Astrocyte (in vitro differentiated cells and primary cell): ENCODE results near the gene SCARF1. TPM values are rescaled to one million over a fixed set of nuclear protein-coding genes. Genes with fewer than 3 reads are reported as not detected.

Experiments used
- DNase-seq: peaks from one replicate; pipeline ENCODE4 v3.0.0-alpha.2; 2010; ENCODE audit warnings: low read depth
- FAIRE-seq: peaks from 2 replicates; lab custom pipeline; 2011; peaks lifted over from hg19 to GRCh38; lab: Jason Lieb, UNC
- H2AFZ ChIP-seq: 2 replicates; pipeline ENCODE4 v1.6.0; 2012; ENCODE audit warnings: low read depth, low read length, inconsistent platforms
- H3K27ac ChIP-seq: 2 replicates; pipeline ENCODE4 v1.5.1; 2011; ENCODE audit warnings: low read depth, low read length, inconsistent platforms
- H3K27me3 ChIP-seq: 2 replicates; pipeline ENCODE4 v1.6.0; 2011; ENCODE audit warnings: low read length, inconsistent platforms; ENCODE audit not compliant: insufficient read depth
- H3K36me3 ChIP-seq: 2 replicates; pipeline ENCODE4 v1.5.1; 2011; ENCODE audit warnings: low read length, inconsistent platforms; ENCODE audit not compliant: insufficient read depth
- H3K4me1 ChIP-seq: 2 replicates; pipeline ENCODE4 v1.5.1; 2011; ENCODE audit warnings: low read length, inconsistent platforms; ENCODE audit not compliant: insufficient read depth
- H3K4me2 ChIP-seq: 2 replicates; pipeline ENCODE4 v1.6.0; 2012; ENCODE audit warnings: low read length, inconsistent platforms
- H3K4me3 ChIP-seq: 2 replicates; pipeline ENCODE4 v1.5.1; 2011; ENCODE audit warnings: low read depth, mild to moderate bottlenecking, low read length, inconsistent platforms; ENCODE audit not compliant: insufficient read depth
- H3K79me2 ChIP-seq: 2 replicates; pipeline ENCODE4 v1.6.0; 2012; ENCODE audit warnings: mild to moderate bottlenecking, low read length, inconsistent platforms; ENCODE audit not compliant: insufficient read depth
- H3K9ac ChIP-seq: 2 replicates; pipeline ENCODE4 v1.6.0; 2012; ENCODE audit warnings: mild to moderate bottlenecking, low read length, inconsistent platforms
- H3K9me3 ChIP-seq: 2 replicates; pipeline ENCODE4 v1.5.1; 2012; ENCODE audit warnings: low read depth, mild to moderate bottlenecking, low read length, inconsistent platforms; ENCODE audit not compliant: insufficient read depth
- H4K20me1 ChIP-seq: 2 replicates; pipeline ENCODE4 v1.6.0; 2012; ENCODE audit warnings: low read length, inconsistent platforms; ENCODE audit not compliant: insufficient read depth
- H3K27ac Mint-ChIP-seq: one replicate; pipeline ENCODE4 v1.8.0; 2021; ENCODE audit warnings: mild to moderate bottlenecking, mixed read lengths; ENCODE audit not compliant: unreplicated experiment
- H3K27me3 Mint-ChIP-seq: one replicate; pipeline ENCODE4 v1.8.0; 2021; ENCODE audit warnings: low read depth, mixed read lengths; ENCODE audit not compliant: unreplicated experiment
- H3K36me3 Mint-ChIP-seq: one replicate; pipeline ENCODE4 v1.8.0; 2021; ENCODE audit warnings: low read depth, mixed read lengths; ENCODE audit not compliant: unreplicated experiment
- H3K4me1 Mint-ChIP-seq: one replicate; pipeline ENCODE4 v1.8.0; 2021; ENCODE audit warnings: low read depth, mixed read lengths; ENCODE audit not compliant: unreplicated experiment
- H3K4me3 Mint-ChIP-seq: one replicate; pipeline ENCODE4 v1.8.0; 2021; ENCODE audit warnings: mild to moderate bottlenecking, moderate library complexity, mixed read lengths; ENCODE audit not compliant: unreplicated experiment
- H3K9me3 Mint-ChIP-seq: one replicate; pipeline ENCODE4 v1.8.0; 2021; ENCODE audit warnings: mild to moderate bottlenecking, mixed read lengths; ENCODE audit not compliant: unreplicated experiment
- EZH2 ChIP-seq: IDR thresholded peaks from 2 replicates; pipeline ENCODE4 v1.6.1; 2012; ENCODE audit warnings: mild to moderate bottlenecking, low read length, inconsistent platforms; ENCODE audit not compliant: insufficient read depth
- total RNA-seq: library from RNA; stranded (reverse); gene quantifications from 2 replicates; pipeline ENCODE4 v1.2.1, GENCODE V29; 2021
- TF ChIP-seq, protein P1 (sequence below): IDR thresholded peaks from 2 replicates; pipeline ENCODE4 v1.5.1; 2011; ENCODE audit warnings: low read depth, mild to moderate bottlenecking, inconsistent platforms, low read length, moderate library complexity; ENCODE audit not compliant: insufficient read depth

Gene SCARF1
- total RNA-seq, 1 donor from 2014 or later: 3.9 TPM

GRCh38 chr17:1608676-1609075 is 36.9 kb downstream of the SCARF1 start:
- DNase-seq (no peak), FAIRE-seq (no peak)
- H3K9ac ChIP-seq: no peak overlapping the region
- H3K9me3 Mint-ChIP-seq: no peaks in the 10 kb centered on the region
- no peaks in the 10 kb centered on the region for H3K4me1 Mint-ChIP-seq
- peaks cover 9% of the 10 kb centered on the region for H3K4me1 ChIP-seq
- peaks cover 6% of the 10 kb centered on the region for H4K20me1 ChIP-seq
- H3K27ac ChIP-seq: no peak overlapping the region
- H3K36me3 ChIP-seq: no peaks in the 10 kb centered on the region
- no peaks in the 10 kb centered on the region for H3K27me3 ChIP-seq
- H3K9me3 ChIP-seq: no peaks in the 10 kb centered on the region
- no peak overlapping the region for H2AFZ ChIP-seq
- H3K27me3 Mint-ChIP-seq: peaks cover 2% of the 10 kb centered on the region
- H3K36me3 Mint-ChIP-seq: no peaks in the 10 kb centered on the region
- no peaks in the 10 kb centered on the region for H3K79me2 ChIP-seq
- H3K27ac Mint-ChIP-seq: no peak overlapping the region
- H3K4me3 Mint-ChIP-seq: no peak overlapping the region
- H3K4me3 ChIP-seq: no peak overlapping the region
- TF ChIP-seq, protein P1, sequence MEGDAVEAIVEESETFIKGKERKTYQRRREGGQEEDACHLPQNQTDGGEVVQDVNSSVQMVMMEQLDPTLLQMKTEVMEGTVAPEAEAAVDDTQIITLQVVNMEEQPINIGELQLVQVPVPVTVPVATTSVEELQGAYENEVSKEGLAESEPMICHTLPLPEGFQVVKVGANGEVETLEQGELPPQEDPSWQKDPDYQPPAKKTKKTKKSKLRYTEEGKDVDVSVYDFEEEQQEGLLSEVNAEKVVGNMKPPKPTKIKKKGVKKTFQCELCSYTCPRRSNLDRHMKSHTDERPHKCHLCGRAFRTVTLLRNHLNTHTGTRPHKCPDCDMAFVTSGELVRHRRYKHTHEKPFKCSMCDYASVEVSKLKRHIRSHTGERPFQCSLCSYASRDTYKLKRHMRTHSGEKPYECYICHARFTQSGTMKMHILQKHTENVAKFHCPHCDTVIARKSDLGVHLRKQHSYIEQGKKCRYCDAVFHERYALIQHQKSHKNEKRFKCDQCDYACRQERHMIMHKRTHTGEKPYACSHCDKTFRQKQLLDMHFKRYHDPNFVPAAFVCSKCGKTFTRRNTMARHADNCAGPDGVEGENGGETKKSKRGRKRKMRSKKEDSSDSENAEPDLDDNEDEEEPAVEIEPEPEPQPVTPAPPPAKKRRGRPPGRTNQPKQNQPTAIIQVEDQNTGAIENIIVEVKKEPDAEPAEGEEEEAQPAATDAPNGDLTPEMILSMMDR: no peak
- TF ChIP-seq EZH2: no peak
- no peak overlapping the region for H3K4me2 ChIP-seq

DNA sequence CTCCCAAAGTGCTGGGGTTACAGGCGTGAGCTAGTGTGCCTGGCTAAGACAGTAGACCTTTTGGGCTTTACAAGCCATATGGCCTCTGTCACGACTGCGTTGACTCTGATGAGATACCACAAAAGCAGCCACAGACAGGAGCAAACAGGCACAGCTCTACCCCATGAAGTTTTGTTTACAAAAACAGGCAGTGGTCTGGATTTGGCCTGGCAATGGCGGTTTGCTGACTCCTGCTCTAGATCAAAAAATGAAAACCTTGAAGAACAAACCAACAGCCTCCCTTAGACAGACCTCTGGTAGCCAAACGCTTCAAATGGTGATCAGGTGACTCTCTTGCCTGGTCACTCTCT is 37.6 kb downstream of the SCARF1 start:
- H3K4me1 ChIP-seq: peaks cover 9% of the 10 kb centered on the region
- H3K4me1 Mint-ChIP-seq: no peaks in the 10 kb centered on the region
- H3K27ac ChIP-seq: no peak overlapping the region
- H3K9me3 ChIP-seq: no peaks in the 10 kb centered on the region
- H3K9ac ChIP-seq: no peak overlapping the region
- H4K20me1 ChIP-seq: peaks cover 6% of the 10 kb centered on the region
- H3K4me2 ChIP-seq: no peak overlapping the region
- peaks cover 2% of the 10 kb centered on the region for H3K27me3 Mint-ChIP-seq
- no peak overlapping the region for H3K27ac Mint-ChIP-seq
- no peak for FAIRE-seq
- no peaks in the 10 kb centered on the region for H3K79me2 ChIP-seq
- H3K4me3 ChIP-seq: no peak overlapping the region
- no peak overlapping the region for H3K4me3 Mint-ChIP-seq
- H3K27me3 ChIP-seq: no peaks in the 10 kb centered on the region
- no peak overlapping the region for H2AFZ ChIP-seq
- no peaks in the 10 kb centered on the region for H3K36me3 ChIP-seq
- no peak for DNase-seq
- TF ChIP-seq, protein P1: no peak
- TF ChIP-seq EZH2: no peak
- H3K9me3 Mint-ChIP-seq: no peaks in the 10 kb centered on the region
- H3K36me3 Mint-ChIP-seq: peaks cover 3% of the 10 kb centered on the region

DNA sequence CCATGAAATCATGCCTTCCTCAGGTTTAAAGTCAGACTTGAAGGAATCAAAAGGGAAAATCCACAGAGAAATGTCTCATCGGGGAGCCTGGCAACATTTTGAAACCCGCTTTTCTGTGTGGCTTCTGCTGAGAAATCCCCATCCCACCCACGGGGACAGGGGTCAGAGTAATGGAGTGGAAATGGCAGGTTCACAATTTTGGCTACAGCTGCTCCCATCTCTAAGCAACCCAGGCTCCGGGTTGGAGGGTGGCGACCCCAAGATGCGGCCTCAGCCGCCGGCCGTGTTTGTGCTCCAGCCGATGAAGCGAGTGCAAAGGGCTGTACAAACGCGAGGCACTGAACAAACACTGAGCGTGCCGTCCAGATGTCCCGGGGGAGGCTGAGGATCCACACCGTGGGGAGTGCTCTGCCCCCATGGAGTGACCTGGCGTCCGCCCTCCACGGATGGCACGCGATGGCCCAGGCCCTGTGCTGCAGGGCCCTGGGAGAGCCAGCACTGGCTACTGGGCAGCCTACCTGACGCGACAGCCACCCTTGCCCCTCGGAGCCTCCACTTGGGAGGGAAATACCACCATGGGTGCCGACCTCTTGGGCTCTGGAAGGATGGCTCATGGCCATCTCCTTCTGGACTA is 39.1 kb downstream of the SCARF1 start:
- Histone ChIP-seq H3K4me3 (no peak overlapping the region), H3K27me3 (no peaks in the 10 kb centered on the region), H3K79me2 (no peaks in the 10 kb centered on the region), H3K9ac (no peak overlapping the region), H3K36me3 (no peaks in the 10 kb centered on the region), H3K27ac (no peak overlapping the region), H2AFZ (peak overlapping the region; percentile 34), H3K4me2 (peak overlapping the region; percentile 41), H3K9me3 (peaks cover 5% of the 10 kb centered on the region), H4K20me1 (peaks cover 6% of the 10 kb centered on the region), H3K4me1 (peaks cover 9% of the 10 kb centered on the region)
- H3K9me3 Mint-ChIP-seq: no peaks in the 10 kb centered on the region
- H3K4me3 Mint-ChIP-seq: no peak overlapping the region
- H3K4me1 Mint-ChIP-seq: no peaks in the 10 kb centered on the region
- H3K36me3 Mint-ChIP-seq: peaks cover 7% of the 10 kb centered on the region
- FAIRE-seq (no peak), DNase-seq (no peak)
- TF ChIP-seq, protein P1: no peak
- no peak for TF ChIP-seq EZH2
- no peak overlapping the region for H3K27ac Mint-ChIP-seq
- peaks cover 2% of the 10 kb centered on the region for H3K27me3 Mint-ChIP-seq
